Activated gamma-delta T cell treated with Interleukin-2 at 50 U/mL for 16 hours (primary cell): ENCODE data around the gene CDC42EP5.
"Not testable (repeated sequence)": the region's sequence is repeated elsewhere in the genome, so short reads cannot be mapped to it uniquely, and the experiment has no call there.

Experiments used
- DNase-seq: peaks from one replicate; pipeline ENCODE4 v3.0.0-alpha.2; 2020

Gene CDC42EP5

GRCh38 chr19:54446349-54446748 lies 26.7 kb downstream of the CDC42EP5 start:
- DNase-seq: not testable (repeated sequence)

GRCh38 chr19:54444737-54445136 lies 28.4 kb downstream of the CDC42EP5 start:
- DNase-seq: no peak

DNA sequence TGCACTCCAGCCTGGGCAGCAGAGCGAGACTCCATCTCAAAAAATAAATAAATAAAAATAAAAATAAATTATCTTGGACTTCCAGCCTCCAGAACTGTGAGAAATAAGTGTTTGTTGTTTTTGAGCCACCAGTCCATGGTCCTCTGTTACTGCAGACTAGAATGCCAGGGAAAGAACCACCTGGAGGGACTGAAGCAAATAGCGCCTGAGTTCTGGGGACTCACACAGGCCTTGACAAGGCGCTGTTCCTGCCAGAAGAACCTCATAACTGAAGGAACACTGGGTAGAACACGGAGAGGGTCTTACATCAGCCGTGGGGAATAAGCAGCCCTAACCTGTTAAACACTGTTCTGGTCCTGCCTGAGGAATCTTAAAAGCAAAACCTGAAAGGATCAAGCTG lies 32.5 kb downstream of the CDC42EP5 start:
- no peak for DNase-seq

DNA sequence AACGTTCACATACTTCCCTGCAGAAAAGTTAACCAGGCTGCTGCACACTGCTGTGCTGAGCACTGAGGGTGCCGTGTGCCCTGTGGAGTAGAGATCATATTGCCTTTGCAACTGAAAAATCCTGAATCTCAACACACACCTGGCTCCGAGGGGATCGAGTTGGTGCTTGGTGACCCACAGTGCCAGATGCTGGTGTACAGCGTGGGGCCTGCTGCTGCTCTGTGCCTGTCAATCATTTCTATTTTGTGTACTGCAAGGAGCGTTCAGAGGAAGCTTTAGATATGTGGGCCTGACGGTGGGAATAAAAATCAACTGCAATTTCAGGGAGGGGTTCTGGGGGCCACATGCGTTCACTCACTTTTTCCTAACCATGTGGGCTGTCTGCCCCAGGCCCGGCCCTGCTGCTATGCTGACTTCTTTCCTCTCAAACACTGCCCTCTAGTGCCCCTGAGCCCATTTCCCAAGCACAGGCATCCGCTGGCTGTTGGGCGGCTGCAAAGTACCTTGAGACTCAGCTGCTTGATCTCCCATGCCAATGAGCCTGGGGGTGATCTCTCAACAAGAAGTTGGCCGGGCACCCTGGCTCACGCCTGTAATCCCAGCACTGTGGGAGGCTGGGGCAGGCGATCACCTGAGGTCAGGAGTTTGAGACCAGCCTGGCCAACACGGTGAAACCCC lies 33.8 kb downstream of the CDC42EP5 start:
- DNase-seq: no peak

GRCh38 chr19:54436628-54437252 lies 36.4 kb downstream of the CDC42EP5 start:
- no peak for DNase-seq

GRCh38 chr19:54436031-54436523 lies 37.0 kb downstream of the CDC42EP5 start:
- DNase-seq: no peak

- DNase-seq: no peak
Observed at GRCh38 chr19:54435551-54436016, 37.5 kb downstream of the CDC42EP5 start.

DNA sequence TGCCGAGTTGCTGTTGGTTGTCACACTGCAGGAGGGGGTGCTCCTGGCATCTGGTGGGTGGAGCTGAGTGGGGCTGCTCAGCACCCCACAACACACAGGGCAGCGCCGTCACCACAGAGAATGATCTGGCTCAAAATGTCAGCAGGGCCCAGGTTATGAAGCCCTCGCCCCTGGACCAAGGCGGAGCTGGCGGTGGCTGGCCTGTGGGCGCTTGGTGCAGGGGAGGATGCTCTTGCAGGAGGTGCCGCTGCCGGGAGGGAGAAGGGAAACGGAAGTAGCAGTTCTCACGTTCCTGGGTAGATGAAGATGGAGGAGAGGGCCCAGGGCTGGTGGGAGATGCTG lies 38.3 kb downstream of the CDC42EP5 start:
- no peak for DNase-seq

- DNase-seq: no peak
Observed at GRCh38 chr19:54434112-54434872, 38.8 kb downstream of the CDC42EP5 start.

DNA sequence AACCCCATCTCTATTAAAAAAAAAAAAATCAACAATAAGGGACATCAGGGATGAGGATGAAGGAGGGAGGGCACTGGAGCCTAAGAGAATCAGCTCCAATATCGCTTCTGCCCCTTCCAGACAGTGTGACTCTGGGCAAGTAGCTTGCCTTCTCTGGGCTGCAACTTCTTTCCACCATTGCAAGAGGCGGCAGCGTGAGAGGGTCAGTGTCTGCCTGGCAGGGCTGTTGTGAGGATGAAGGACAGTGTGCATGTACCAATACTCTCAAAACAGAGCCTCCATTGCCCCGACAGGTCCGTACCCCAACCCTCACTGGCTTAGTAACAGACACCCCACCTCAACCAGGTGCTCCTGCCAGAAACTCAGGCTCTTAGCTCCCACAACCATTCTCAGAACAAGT lies 39.4 kb downstream of the CDC42EP5 start:
- DNase-seq: no peak

- no peak for DNase-seq
Observed at GRCh38 chr19:54432144-54432738, 40.9 kb downstream of the CDC42EP5 start.

GRCh38 chr19:54431255-54431838 lies 41.7 kb downstream of the CDC42EP5 start:
- DNase-seq: no peak

DNA sequence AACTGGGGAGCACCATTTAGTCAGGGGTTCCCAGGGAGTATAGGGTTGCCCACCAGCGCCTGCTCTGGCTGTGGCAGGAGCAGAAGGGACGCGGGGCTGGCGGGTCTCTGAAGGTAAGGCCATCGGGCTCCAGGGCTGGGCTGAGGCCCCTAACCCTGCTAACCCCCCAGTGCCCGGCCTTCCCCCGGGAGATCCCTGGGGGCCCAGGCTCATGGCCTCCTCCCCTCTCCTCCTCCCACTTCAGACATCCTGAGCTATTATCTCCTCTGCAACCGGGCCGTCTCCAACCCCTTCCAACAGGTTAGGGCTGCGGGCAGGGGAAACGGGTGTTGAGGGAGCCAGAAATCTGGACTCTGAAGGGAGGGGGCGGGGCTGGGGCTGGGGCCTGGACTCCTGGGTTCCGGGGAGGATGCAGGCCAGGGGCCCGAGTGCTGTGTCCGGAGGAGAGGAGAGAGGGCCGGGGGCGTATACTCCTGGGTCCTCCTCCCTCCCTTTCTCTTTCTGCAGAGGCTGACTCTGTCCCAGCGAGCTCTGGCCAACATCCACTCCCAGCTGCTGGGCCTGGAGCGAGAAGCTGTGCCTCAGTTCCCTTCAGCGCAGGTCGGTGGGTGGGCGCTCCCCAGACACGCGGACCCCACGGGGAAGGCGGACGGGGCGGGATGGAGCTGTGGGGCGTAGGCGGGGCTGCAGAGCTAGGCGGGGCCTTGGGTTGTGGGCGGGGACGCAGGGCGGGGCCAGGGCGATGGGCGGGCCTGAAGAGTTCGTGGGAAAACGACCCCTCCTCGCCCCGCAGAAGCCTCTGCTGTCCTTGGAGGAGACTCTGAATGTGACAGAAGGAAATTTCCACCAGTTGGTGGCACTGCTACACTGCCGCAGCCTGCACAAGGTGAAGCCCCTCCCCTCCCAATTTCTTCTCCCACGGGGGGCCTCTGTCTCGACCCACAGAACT lies 42.5 kb downstream of the CDC42EP5 start:
- peak; percentile 22 for DNase-seq

GRCh38 chr19:54429545-54430227 lies 43.4 kb downstream of the CDC42EP5 start:
- no peak for DNase-seq

DNA sequence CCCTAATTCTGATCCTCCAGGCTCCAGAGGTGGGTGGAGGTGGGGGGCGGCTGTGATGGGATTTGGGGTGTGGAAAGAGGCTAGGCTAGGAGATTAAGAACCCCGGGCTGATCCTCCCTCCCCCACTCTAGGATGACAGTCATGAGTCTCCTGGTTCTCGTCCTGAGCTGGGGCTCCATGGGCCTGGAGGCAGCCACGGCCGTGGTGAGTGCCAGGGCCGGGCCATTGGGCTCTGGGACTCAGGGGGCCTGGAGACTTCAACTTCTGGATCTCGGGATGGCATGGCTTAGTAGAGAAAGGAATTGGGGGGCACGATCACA lies 44.0 kb downstream of the CDC42EP5 start:
- no peak for DNase-seq

DNA sequence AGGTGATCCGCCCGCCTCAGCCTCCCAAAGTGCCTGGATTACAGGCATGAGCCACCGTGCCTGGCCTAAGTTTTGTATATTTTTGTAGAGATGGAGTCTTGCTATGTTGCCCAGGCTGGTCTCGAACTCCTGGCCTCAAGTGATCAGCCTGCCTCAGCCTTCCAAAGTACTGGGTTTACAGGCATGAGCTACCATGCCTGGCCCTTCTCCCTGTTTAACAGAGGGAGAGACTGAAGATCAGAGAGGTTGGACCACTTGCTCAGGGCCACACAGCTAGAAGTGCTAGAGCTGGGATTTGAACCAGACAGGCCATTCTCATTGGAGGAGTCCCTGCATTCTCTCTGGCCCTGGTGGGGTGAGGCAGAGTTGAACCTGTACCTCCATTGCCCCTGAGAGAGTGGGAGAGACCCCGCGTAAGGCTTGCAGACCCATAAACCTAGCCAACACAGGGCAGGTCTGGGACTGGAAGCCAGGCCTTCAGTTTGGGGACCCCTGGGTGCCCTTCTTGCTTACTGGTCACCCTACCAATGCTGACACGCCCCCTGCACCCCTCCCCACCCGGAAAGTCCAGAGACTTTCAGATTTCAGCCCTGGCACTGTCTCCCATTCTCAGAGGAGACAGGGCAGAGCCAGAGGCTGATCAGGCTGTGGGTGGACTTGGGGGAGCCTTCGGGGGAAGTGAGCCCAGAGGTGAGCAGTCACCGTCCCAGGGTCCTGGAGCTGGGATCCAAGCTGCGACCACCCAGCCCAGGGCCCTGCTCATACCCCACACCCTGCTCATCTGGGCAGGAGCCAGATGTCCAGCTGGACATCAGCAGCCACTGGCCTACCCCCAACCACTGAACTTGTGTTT lies 44.5 kb downstream of the CDC42EP5 start:
- no peak for DNase-seq

GRCh38 chr19:54427586-54427985 lies 45.5 kb downstream of the CDC42EP5 start:
- DNase-seq: no peak

DNA sequence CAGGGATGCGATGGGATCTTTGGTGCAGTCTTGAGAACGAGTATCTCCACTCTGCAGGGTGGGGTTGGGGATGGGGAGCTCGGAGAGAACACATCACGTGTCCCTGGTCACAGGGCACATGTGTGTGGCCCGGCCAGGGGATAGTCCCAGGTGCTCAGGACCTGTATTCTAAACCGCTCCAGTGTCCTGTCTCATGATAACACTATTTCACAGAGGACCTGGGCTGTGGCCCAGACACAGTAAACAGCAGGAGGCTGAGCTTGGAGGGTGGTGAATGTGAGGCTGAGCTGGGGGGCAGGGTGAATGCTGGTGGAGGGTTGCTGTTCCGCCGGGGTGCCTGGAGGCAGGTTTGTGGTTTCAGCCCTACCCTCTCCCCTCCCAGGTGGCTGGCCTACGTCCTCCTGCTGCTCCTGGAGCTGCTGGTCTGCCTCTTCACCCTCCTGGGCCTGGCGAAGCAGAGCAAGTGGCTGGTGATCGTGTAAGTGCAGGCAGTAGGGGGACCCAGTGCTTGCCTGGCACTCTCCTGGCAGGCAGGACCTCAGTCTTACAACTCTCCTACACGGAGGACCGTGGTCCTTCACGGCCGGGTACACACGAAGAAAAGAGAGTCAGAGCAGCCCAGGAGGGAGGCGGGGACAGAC lies 46.7 kb downstream of the CDC42EP5 start:
- no peak for DNase-seq

DNA sequence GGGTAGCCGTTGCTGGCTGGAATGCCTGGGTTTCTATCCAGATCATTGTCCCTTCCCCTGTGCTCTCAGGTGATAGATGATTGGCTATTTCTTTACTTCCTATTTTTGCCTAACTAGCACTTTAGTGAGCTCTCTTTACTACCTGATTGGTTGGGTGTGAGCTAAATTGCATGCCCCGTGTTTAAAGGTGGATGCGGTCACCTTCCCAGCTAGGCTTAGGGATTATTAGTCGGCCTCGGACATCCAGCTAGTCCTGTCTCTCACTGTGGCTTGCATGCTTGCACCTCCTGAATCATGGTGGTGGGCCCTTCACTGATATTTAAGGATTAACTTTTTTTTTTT lies 47.7 kb downstream of the CDC42EP5 start:
- no peak for DNase-seq
